Measurements from ENCODE around the gene ARRB2.
"Not testable (repeated sequence)": the region's sequence is repeated elsewhere in the genome, so short reads cannot be mapped to it uniquely, and the experiment has no call there.

The ARRB2 gene

DNA sequence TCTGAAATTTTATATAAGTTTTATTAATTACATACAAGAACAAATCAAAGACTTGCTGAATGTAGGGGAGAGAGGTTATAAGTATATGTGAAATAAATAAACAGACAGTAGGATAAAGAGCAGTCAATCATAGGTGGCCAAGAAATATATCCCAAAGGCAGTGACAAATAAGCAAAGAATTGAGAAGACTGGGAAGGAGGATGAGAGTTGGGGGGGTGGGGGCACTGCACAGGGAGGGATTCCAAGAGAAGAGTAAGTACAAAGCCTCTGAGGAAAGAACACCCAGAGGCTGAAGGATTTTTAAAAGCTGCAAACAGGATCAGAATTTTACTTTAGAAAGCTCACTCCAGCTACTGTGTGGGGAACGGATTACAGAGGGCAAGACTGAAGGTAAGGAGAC lies 9.3 kb upstream of the ARRB2 start:
- DNase-seq (ENCODE audit: low read depth): no peak

DNA sequence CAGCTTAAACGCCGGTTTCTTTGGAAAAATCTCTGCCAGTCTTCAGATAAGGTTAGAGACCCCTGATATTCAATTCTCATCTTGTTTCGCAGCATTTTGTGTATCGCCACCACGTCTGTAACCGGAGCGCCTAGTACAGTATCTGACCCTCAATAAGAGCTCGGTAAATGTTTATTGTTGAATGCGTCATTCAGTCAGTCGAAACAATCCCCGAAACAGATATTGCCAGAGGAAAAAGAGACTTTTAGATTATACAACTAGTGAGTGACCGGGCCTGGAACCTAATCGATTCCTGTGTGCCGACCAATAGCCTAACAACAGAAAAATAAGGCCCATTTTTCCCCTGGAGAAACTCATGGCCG lies 7.1 kb upstream of the ARRB2 start:
- no peak for DNase-seq (ENCODE audit: low read depth)

DNA sequence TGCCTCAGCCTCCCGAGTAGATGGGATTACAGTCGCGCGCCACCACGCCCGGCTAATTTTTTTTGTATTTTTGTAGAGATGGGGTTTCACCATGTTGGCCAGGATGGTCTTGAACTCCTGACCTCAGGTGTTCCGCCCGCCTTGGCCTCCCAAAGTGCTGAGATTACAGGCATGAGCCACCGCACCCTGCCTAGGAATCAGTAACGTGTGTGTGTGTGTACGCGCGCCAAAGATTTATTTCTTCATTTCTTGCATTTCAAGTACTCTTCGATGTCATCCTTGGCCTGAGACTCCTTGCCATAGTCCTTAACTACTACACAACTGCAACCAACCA lies 5.9 kb upstream of the ARRB2 start:
- DNase-seq (ENCODE audit: low read depth): not testable (repeated sequence)

DNA sequence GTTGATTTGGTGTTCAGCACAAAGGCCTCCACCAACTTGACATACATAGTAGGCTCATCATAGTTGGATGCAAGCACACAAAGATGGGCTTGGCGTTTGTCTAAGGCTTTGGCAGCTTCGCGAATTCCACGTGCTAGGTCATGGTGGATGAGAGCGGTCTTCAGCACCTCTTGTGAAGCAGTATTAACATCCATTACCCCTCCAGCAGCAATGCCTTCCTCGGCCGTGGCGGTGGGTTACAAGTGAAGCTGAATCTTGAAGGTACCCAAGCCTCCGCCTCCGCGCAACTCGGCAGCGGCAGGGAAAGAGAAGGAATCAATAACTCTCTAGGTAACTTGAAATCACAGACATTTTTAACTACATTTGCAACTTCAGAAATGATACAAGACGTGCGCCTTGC lies 5.4 kb upstream of the ARRB2 start:
- DNase-seq (ENCODE audit: low read depth): no peak

DNA sequence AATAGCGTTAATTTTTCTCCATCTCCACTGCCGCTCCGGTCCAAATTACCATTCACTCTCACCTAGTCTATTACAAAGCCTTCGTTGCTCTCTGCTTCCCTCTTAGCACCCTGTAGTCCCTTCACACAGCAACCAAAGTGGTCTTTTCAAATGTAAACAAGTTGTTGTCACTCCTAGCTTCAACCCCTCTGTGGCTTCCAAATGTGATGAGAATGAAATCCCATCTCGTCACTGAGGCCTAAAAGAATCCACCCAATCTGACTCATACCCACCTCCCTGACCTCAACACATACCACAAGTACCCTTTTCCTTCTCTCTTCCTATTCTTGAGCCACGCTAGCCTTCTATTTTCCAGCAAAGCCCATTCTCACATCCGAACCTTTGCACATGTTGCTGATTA lies 4.3 kb upstream of the ARRB2 start:
- no peak for DNase-seq (ENCODE audit: low read depth)

DNA sequence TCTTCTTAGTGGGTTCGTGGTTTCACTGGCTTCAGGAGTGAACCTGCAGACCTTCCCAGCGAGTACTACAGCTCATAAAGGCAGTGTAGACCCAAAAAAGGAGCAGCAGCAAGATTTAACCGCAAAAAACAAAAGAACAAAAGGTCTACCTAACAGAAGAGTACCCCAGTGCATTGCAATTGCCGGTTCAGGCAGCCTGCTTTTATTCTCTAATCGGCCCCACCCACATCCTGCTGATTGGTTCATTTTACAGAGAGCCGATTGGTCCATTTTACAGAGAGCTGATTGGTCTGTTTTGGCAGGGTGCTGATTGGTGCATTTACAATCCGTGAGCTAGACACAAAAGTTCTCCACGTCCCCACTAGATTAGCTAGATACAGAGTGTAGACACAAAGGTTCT lies 2.0 kb upstream of the ARRB2 start:
- peak; percentile 46 for DNase-seq (ENCODE audit: low read depth)

DNA sequence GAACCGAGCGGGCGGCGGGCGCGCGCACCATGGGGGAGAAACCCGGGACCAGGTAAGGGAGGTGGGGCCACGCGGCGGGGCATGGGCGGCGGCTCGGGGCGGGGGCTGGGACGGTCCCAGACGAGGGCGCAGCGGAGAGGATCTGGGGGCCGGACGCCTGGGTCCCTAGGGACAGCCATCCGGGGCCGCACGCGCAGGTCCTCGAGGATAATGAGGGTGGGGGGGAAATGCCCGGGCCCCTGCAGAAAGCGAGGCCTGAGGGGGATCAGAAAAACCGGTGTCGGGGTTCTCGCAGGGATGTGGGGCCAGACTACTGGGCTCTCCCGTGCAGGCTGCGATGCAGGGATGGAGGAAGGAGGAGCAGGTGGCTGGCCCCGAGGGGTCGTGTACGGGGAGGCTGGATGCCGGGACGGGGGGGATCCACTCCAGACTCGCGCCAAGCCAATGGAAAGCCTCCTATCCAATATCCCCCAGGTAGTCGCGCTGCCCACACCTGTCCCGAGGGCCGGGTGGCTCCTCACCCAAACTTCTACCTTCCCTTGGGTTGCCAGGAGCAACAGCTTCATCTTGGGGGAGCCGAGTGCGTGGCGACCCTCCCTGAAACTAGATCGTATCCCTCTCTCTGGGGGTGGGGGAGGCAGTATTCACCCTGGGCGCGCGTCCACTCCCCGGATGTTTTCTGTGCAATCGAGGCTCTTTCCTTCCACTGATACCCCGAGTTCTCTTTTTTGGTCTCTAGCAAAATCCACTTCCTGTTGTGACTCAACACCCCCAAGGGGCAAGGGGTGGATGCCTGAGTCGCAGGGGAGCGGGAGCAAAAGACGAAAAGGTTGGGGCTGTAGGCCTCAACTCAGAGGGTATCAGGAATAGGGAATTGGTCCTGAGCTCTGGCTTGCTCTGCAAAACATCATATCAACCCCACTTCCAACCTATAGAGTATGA lies 532 bp downstream of the ARRB2 start:
- DNase-seq (ENCODE audit: low read depth): peak; percentile 32

DNA sequence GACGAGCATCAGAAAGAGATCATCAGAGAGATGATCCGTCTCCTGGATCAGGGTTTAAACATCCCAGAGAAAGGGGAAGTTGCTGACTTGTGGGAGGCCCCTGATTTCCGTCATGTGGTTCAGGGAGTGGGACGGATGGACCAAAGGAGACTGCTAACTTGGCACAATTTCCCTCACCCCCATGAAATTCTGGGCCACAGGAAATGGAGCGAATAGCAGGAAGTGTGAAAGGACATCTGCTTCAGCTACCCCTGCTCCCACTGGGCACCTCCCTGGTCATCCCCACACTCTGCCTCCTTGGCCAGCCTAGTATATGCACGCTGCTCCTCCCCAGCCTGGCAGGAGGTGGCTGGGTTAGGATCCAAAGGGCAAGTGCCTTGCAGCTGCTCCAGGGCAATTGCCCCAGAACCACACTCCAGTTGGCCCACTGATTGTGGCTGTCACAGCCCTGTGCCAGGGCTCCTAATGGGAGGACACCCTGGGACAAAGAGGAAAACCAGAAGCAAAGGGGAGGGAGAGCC lies 1.3 kb downstream of the ARRB2 start:
- DNase-seq (ENCODE audit: low read depth): no peak

DNA sequence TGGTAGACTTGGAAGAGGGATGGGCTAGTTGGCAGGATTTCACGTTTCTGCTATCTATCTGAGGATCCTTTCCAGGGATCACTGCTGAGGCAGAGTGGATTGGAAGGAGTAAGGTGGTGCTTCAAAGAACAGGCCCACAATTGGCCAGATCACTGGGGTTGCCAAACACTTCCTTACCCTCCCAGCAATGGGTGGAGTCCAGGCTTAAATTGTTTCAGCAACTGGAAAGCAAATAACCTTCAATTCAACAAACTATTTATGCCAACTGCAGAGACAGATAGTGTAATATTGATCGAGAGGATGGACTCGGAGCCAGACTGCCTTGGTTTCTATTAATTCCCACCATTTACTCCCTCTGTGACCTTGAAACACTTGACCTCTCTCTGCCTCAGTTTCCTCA lies 2.1 kb downstream of the ARRB2 start:
- DNase-seq (ENCODE audit: low read depth): no peak

DNA sequence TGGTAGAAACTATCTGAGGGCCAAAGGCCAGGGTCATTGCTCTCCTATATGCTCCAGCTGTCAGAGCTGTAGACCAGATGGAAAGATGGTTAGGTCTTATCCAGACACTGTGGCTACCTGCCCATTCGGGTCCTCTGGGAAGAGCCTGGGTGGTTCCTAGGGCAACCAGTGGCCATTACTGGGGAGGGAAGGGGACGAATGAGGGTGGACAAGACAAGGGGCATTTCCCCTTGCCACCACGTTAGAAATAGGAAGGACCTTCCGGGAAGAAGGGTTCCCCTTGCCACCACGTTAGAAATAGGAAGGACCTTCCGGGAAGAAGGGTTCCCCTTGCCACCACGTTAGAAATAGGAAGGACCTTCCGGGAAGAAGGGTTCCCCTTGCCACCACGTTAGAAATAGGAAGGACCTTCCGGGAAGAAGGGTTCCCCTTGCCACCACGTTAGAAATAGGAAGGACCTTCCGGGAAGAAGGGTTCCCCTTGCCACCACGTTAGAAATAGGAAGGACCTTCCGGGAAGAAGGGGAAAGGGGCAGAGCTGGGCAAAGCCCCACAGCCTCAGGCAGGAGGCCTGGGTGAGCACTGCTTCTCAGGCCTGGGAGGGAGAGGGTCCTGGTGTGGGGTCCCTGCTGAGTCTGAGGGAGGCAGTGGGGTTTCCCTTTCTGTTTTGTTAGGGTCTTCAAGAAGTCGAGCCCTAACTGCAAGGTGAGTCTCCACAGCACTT lies 4.1 kb downstream of the ARRB2 start:
- not testable (repeated sequence) for DNase-seq (ENCODE audit: low read depth)

DNA sequence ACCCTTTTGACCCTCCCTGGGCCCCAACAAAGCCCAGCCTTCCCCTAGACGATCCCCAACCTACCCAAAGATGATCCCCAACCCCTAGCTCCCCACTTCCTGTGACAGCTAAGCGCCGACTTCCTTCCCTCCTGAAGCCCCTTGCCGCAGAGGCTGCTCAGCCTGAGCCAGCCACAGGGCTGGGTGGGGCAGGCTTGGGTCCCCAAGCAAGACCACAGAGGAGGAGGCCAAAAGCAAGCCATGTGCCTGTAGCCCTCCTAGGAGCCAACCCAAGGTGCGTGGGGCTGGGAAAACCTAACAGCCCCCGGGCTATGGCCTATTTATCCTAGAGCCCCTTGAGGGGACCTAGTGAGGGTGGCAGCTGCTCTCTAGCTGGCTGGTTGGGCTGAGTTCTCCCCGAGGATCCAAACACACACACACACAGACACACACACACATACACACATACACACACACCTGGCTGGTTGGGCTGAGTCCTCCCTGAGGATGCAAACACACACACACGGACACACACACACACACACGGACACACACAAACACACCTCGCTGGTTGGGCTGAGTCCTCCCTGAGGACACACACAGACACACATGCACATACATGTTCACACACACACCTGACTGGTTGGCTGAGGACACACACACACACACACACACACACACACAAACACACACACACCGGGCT lies 4.8 kb downstream of the ARRB2 start:
- no peak for DNase-seq (ENCODE audit: low read depth)

DNA sequence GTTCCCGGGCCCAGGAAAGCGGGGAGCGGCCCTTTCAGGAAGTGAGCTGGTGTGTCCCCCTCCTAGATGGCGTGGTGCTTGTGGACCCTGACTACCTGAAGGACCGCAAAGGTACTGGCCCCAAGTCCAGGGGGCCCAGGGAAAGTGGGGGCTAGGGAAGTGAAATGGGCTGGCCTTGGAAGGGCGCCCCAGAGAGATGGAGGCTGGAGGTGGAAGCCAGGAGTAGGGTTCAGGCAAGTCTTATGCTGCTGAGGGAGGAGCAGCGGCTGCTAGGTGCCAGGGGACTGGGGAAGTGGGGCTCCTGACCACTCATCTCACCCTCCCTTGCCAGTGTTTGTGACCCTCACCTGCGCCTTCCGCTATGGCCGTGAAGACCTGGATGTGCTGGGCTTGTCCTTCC lies 5.6 kb downstream of the ARRB2 start:
- no peak for DNase-seq (ENCODE audit: low read depth)

DNA sequence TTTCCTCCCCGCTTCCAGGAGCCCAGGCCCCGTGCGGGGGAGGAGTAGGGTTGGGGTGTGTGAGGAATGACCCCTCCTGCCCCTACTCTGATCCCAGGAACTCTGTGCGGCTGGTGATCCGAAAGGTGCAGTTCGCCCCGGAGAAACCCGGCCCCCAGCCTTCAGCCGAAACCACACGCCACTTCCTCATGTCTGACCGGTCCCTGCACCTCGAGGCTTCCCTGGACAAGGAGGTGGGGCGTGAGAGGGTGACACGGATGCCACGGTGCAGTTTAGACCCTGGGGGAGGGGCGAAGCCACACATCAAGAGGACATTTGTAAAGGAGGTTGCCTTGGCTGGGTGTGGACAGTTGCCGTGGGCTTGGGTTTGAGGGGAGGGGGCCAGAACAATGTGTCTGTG lies 7.4 kb downstream of the ARRB2 start:
- no peak for DNase-seq (ENCODE audit: low read depth)

DNA sequence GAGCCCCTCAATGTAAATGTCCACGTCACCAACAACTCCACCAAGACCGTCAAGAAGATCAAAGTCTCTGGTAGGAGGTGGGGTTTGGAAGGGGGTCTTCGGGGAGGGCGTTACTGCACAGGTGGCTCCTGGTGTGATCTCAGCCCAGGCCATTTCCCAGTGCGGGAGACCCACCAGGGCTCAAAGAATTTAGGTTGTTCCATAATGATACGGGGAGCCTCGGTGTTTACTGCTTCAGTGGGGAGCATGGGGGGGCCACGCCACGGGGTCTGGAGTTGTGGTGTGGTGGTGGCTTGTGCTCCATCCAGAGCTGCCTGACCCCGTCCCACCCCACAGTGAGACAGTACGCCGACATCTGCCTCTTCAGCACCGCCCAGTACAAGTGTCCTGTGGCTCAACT lies 7.8 kb downstream of the ARRB2 start:
- DNase-seq (ENCODE audit: low read depth): no peak

DNA sequence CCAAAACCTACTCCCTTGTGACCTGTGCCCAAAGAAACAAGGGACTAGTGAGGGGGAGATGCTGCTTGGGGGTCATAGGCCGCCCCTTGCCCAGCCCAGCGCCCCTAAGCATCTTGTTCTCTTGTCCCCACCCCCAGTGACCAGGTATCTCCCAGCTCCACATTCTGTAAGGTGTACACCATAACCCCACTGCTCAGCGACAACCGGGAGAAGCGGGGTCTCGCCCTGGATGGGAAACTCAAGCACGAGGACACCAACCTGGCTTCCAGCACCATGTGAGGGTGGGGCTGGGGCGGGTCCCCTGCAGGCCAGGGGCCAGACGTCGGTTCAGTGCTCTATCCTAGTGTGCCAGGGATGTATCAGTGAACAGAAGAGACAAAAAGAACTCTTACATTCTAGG lies 8.7 kb downstream of the ARRB2 start:
- DNase-seq (ENCODE audit: low read depth): no peak

DNA sequence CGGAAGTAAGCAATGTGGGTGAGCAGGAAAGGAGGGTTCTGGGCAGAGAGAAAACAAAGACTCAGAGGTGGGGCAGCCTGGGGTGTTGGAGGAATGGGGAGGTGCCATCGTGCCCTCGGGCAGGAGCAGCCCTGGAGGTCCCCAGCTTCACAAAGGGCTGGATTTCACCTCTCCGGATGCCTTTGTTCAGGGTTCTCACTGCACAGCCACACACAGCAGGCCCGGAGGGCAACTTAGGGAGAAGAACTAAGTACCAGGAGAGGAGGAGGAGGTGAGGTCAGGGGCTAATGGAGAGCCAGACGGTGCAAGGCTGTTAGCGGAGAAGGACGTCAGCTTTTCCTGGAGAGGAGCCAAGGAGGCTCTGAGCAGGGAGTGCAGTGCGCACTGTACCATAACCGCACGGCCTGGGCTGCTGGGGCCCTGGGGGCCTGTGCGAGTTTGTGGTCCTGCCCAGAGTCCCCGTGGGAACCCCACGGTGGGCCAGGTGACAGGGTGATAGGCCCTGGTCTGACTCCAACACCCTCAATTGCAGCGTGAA lies 9.3 kb downstream of the ARRB2 start:
- DNase-seq (ENCODE audit: low read depth): no peak

DNA sequence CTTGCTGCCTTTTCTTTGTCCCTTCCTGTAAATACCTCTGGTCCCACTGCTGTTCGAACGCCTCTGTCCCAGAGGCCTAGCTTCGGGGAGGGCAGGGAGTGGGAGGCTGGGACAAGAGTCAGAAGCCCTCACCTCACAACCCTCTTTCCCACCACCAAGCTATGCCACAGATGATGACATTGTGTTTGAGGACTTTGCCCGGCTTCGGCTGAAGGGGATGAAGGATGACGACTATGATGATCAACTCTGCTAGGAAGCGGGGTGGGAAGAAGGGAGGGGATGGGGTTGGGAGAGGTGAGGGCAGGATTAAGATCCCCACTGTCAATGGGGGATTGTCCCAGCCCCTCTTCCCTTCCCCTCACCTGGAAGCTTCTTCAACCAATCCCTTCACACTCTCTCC lies 10.4 kb downstream of the ARRB2 start:
- DNase-seq (ENCODE audit: low read depth): no peak

DNA sequence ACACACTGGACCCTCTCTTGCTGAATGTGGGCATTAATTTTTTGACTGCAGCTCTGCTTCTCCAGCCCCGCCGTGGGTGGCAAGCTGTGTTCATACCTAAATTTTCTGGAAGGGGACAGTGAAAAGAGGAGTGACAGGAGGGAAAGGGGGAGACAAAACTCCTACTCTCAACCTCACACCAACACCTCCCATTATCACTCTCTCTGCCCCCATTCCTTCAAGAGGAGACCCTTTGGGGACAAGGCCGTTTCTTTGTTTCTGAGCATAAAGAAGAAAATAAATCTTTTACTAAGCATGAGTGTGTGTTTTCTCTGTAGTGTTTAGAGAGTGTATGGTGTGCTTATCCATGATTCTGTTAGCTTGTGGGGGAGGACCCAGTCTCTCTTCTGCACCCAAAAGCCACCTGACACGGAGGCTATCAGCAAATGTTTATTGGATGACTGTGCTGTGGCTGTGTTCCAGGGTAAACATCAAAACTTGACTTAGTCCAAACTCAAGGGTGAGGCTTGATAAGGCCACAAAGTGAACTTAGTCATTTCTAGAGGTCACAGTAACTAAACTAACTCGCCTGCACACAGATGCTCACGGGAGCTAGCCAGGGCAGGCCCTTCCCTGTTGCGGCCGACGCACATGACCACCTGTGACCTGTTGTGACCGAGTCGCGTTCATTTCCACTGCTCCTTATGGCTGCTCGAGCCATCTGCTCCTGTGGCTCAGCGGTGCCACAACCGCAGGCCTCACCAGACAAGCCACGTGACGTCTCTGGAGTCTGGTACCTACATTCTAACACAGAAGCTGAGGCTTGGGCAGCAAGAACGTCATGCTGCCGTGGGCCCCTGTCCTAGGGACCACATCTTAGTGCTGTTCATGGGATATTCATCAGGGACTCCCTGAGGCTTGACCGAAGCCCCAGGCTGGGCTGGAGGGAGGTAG lies 11.0 kb downstream of the ARRB2 start:
- DNase-seq (ENCODE audit: low read depth): no peak

DNA sequence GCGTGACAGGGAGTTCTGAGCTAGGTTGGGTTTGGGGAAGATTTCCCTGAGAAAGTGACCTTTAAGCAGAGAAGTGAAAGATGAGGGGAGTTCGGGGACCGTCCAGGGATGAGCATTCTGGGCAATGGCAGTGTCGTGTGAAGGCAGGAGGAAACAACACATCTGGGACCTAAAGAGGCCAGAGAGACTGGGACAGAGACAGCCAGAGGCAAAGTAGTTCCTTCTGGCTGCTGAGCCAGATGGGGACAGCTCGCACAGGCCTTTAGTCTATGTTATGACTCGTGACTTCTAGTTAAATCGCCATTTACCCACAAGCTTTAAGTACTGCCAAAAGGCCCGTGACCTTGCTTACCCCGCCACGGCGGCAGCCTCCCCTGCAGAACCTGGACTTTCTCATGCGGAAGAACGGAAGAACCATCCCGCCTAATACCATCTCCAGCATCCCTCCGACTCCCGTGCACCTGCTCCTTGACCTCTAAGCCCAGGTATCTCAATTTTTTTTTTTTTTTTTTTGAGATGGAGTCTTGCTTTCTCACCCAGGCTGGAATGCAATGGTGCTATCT lies 12.3 kb downstream of the ARRB2 start:
- DNase-seq (ENCODE audit: low read depth): no peak

DNA sequence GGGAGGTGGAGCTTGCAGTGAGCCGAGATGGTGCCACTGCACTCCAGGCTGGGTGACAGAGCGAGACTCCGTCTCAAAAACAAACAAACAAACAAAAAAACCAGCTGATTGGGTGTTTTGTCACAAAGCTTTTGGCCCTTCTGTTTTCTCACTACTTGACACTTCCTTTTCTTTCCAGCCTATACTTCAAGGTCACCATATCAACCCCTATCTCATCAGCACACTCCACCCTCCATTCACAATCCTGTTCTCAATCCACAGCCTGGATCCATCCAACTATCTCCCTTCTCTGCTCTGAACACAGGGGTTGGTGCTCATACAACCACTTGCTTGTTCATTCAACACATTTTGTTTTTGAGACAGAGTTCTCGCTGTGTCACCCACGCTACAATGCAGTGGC lies 14.2 kb downstream of the ARRB2 start:
- DNase-seq (ENCODE audit: low read depth): no peak

DNA sequence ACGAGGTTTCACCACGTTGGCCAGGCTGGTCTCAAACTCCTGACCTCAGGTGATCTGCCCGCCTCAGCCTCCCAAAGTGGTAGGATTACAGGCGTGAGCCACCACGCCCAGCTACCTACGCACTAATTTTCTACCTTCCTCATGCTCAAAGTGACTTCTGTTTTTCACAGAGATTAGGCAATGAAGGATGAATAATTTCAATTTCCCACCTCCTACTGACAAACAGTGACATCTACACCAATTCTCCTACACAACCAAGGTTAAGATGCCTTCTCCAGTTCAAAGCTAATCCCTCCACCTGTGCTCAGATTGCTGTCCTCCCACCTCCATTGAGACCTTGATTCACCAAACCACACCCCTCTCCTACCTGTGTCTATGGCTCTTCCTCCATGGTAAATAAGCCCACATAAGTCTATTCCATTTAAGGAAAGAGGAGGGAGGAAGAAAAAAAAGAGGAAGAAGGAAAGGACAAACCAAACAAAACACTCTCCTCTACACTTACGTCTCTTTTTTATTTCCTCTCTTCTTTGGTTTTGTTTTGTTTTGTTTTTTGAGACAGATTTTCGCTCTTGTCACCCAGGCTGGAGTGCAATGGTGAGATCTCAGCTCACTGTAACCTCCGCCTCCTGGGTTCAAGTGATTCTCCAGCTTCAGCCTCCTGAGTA lies 15.3 kb downstream of the ARRB2 start:
- no peak for DNase-seq (ENCODE audit: low read depth)

Measured in activated T-cell treated with anti-CD3 and anti-CD28 coated beads for 24 hours (primary cell).